GM12891 (cell line): ENCODE data around the gene UTP15.

Source experiments
- PAX5 ChIP-seq: IDR thresholded peaks from 2 replicates; pipeline ENCODE4 v1.6.1; 2011; ENCODE audit warnings: low read length, moderate library complexity, mild to moderate bottlenecking; ENCODE audit not compliant: insufficient read depth, severe bottlenecking
- POLR2A ChIP-seq: IDR thresholded peaks from 2 replicates; pipeline ENCODE4 v1.6.1; 2011; ENCODE audit warnings: low read depth, low read length, control low read depth
- POLR2AphosphoS5 ChIP-seq: IDR thresholded peaks from 2 replicates; pipeline ENCODE4 v1.6.1; 2011; ENCODE audit warnings: low read depth, low read length, control low read depth
- POU2F2 ChIP-seq: IDR thresholded peaks from 2 replicates; pipeline ENCODE4 v1.6.1; 2011; ENCODE audit warnings: low read depth, mild to moderate bottlenecking, control low read depth, low read length, moderate library complexity
- SPI1 ChIP-seq: IDR thresholded peaks from 2 replicates; pipeline ENCODE4 v1.6.1; 2011; ENCODE audit warnings: low read depth, low read length, control low read depth
- TAF1 ChIP-seq: IDR thresholded peaks from 2 replicates; pipeline ENCODE4 v1.6.1; 2011; ENCODE audit warnings: low read depth, low read length, control low read depth

DNA sequence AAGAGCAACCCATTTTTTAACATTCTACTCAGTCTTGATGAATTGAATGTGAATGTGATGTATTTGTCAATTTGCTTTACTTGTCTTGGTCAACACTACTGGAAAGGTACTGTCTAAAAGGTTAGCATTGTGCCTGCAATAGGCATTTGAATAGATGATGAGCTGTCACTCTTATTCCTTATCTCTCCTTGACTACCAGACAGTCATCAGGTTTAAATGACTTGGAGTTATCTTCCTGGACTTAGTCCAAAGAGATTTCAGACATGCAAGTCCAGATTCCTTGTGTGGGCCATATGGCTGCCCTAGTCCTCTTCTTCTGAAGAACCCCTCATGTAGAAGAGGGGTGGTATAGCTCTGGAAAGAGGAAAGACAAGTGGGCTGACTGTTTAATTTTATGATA lies 65.2 kb downstream of the UTP15 start:
- TF ChIP-seq POLR2AphosphoS5: no peak
- no peak for TF ChIP-seq POLR2A
- no peak for TF ChIP-seq TAF1
- TF ChIP-seq SPI1: no peak
- TF ChIP-seq PAX5: no peak
- no peak for TF ChIP-seq POU2F2
